AG04449 (cell line): ENCODE results near the gene NAA10.
A peak's percentile ranks its signal among the peaks of the same experiment; 100 is the strongest.

ENCODE experiments used
- CTCF ChIA-PET: fragments of 350-600 bp; formaldehyde crosslinking; extraction: SDS; loops from one replicate; lab custom pipeline; 2021; ENCODE audit warnings: antibody characterized with exemption; lab: Yijun Ruan, JAX
- POLR2A ChIA-PET: fragments of 400-600, 350-600 bp; formaldehyde crosslinking; extraction: SDS; loops from one replicate; lab custom pipeline; 2020; ENCODE audit warnings: antibody characterized with exemption, inconsistent platforms; lab: Yijun Ruan, JAX
- DNase-seq: peaks from one replicate; pipeline ENCODE4 v3.0.0-alpha.2; 2010; ENCODE audit warnings: low read depth, low spot score
- H3K4me3 ChIP-seq: 2 replicates; pipeline ENCODE4 v1.5.1; 2011; ENCODE audit warnings: low read depth, mild to moderate bottlenecking, control low read depth, low read length
- TF ChIP-seq, protein P1 (sequence below): IDR thresholded peaks from one replicate; pipeline ENCODE4 v1.5.1; 2011; ENCODE audit warnings: mild to moderate bottlenecking, moderate library complexity, low read length, control low read depth, inconsistent platforms; ENCODE audit not compliant: insufficient read depth; ENCODE audit errors: missing control alignments

NAA10 gene

DNA sequence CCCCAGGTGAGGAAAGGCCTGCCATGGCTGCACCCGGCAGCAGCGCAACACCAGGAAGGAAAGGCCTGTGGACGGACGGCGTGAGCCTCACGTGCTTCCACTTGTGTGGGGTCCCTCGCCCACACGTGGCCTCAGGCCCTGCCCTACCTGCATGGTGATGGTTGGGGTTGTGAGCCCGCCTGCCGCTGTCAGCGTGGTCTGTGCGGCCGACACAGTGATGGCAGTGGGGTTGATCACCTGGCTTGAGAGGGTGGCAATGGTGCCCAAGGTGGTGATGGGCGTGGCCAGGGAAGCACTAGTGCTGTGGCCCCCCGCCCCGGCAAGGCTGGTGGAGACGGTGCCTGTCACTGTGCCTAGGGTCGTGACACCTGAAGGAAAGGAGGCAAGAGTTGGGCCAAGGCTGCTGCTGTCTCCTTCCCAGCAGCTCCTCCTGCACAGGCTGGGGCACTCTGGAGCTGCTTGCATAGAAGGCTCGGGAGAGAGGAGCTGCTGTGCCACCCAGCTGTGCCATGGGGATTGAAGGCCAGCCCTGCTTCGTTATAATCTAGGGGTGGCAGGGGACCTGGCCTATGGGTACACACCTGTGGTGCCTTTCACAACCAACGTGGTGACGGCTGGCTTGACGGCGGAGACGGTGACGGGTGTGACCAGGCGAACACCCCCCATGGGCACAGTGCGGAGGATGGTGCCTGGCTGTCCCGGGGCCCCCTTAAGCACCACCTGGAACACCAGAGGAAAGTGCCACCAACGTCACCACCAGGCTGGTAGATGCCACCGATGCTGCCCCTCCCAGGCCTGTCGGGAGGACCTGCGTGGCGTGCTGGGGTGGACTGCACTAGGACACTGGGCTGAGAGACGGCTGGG lies 21.4 kb upstream of the NAA10 start:
- POLR2A ChIA-PET, result no interaction called here
- H3K4me3 ChIP-seq, result no peak overlapping the region
- TF ChIP-seq, protein P1, sequence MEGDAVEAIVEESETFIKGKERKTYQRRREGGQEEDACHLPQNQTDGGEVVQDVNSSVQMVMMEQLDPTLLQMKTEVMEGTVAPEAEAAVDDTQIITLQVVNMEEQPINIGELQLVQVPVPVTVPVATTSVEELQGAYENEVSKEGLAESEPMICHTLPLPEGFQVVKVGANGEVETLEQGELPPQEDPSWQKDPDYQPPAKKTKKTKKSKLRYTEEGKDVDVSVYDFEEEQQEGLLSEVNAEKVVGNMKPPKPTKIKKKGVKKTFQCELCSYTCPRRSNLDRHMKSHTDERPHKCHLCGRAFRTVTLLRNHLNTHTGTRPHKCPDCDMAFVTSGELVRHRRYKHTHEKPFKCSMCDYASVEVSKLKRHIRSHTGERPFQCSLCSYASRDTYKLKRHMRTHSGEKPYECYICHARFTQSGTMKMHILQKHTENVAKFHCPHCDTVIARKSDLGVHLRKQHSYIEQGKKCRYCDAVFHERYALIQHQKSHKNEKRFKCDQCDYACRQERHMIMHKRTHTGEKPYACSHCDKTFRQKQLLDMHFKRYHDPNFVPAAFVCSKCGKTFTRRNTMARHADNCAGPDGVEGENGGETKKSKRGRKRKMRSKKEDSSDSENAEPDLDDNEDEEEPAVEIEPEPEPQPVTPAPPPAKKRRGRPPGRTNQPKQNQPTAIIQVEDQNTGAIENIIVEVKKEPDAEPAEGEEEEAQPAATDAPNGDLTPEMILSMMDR, result no peak
- DNase-seq, result no peak
- CTCF ChIA-PET, result no interaction called here

DNA sequence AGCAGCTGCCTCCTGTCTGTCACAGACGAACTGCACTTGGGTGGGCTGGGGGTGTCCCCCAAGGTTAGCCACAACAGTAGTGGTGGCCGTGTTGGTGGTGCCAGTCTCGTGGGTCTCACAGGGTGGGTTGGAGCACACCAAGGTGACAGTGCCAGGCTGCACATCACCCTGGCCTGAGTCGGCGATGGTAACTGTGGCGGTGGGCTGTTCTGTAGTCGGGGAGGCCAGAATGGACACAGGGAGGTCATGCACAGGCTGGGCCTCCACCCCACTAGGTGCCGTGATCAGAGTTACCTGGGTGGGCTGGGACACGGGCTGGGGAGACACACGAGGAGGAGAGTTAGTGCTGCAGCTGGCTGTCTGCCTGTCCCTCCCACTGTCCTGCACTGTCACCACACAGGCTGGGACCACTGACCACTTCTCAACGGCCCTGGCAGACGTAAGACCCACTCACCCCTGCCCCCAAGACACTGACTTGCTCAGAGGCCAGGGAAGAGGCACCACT lies 20.4 kb upstream of the NAA10 start:
- TF ChIP-seq, protein P1, result no peak
- H3K4me3 ChIP-seq, result no peak overlapping the region
- DNase-seq, result no peak
- CTCF ChIA-PET, result no interaction called here
- POLR2A ChIA-PET, result no interaction called here

DNA sequence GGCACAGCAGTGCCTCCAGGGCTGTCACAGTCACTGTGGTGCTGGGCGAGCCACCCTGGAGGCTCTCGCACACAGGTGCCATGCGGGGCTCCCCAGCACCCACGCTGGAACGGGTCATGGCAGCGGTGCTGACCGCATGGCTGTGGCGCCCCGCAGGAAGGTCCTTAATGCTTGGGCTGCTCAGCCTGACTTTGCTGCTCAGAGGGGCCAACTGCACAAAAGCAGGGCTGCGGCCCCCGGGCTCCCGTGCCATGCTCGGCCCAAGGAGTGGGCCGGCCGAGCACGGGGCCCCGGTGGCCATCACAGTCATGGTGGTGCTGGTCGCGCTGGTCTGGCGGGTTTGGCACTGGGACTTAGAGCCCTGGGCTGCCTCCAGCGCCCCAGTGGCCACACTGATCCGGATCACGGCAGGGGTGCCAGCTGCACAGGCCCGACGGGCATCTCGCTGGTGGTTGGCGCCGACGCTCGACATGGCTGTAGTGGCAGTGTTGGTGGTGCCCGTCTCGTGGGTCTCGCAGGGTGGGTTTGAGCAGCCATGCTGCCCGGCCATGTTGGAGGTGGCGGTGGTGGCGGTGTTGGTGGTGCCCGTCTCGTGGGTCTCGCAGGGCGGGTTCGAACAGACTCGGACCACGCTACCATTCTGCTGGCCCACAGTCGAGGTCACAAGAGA lies 19.9 kb upstream of the NAA10 start:
- DNase-seq, result no peak
- TF ChIP-seq, protein P1, result no peak
- POLR2A ChIA-PET, result no interaction called here
- no peak overlapping the region for H3K4me3 ChIP-seq
- CTCF ChIA-PET, result no interaction called here

DNA sequence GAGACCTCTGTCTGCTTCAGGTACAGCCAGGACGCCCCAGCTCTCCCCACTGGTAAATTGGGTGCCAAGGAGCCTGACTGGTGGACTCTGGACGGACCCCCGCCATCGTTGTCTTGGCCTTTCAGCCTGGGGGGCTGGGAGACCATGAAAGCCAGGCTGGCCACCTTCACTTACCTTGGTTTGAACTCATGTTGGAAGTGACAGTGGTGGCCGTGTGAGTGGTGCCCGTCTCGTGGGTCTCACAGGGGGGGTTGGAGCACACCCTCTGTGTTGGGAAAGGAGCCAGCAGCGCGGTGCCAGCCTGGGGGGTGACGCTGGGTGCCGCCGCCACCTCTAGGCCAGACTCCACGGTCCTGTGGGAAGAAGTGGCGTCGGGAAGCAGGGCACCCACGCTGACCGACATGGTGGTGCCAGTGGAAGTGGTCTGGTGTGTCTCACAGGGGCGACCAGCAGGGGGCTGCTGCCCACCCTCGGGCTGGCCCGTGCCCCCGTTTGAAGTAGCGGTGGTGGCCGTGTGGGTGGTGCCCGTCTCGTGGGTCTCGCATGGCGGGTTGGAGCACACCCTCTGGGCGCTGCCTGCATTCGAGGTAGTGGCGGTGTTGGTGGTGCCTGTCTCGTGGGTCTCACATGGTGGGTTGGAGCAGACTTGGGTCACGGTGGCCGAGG lies 19.2 kb upstream of the NAA10 start:
- TF ChIP-seq, protein P1, result no peak
- ChIA-PET CTCF (interaction anchor here (0.8 to 10.9 kb wide), 5 partner anchors 9 to 190 kb away, joined by 3 to 230 read pairs (median 84); partner anchors contain the start of genes ARHGAP4, PLXNB3 and RENBP), POLR2A (no interaction called here)
- H3K4me3 ChIP-seq, result no peak overlapping the region
- no peak for DNase-seq

DNA sequence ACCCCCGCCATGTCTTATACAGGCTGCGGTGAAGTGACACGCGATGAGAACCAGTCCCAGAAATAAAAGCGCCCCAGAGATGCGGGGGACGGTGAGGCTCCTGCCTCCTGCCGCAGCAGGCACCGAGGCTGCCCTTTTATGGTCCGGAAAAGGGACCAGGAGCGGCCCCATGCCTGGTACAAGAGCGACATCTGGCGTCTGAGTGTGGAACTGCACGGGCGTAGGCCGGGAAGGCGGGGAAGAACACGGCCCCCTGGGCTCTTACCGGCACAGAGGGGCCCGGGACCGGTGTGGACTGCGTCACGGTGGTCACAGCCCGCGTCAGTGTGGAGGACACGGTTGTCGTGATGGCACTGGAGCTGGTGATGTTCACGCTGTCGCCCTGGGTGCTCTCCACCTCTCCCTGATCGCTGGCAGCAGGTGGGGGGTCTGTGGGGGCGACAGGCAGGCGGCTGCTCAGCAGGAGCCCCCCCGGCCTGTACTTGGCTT lies 18.5 kb upstream of the NAA10 start:
- TF ChIP-seq, protein P1, result peak; percentile 88
- DNase-seq, result no peak
- H3K4me3 ChIP-seq, result no peak overlapping the region
- ChIA-PET POLR2A (no interaction called here), CTCF (interaction anchor here (0.8 to 10.9 kb wide), 5 partner anchors 8 to 189 kb away, joined by 3 to 230 read pairs (median 84); partner anchors contain the start of genes ARHGAP4, PLXNB3 and RENBP)
